CD1c-positive myeloid dendritic cell (primary cell): ENCODE measurements around the gene TLNRD1.
A peak's percentile ranks its signal among the peaks of the same experiment; 100 is the strongest.

ENCODE experiments used
- DNase-seq: peaks from one replicate; pipeline ENCODE4 v3.0.0-alpha.2; 2016; ENCODE audit errors: extremely low spot score

Gene TLNRD1

GRCh38 chr15:80977627-80978036, 23.1 kb upstream of the TLNRD1 start:
- DNase-seq = peak; percentile 77

GRCh38 chr15:80978685-80979329, 21.9 kb upstream of the TLNRD1 start:
- no peak for DNase-seq

DNA sequence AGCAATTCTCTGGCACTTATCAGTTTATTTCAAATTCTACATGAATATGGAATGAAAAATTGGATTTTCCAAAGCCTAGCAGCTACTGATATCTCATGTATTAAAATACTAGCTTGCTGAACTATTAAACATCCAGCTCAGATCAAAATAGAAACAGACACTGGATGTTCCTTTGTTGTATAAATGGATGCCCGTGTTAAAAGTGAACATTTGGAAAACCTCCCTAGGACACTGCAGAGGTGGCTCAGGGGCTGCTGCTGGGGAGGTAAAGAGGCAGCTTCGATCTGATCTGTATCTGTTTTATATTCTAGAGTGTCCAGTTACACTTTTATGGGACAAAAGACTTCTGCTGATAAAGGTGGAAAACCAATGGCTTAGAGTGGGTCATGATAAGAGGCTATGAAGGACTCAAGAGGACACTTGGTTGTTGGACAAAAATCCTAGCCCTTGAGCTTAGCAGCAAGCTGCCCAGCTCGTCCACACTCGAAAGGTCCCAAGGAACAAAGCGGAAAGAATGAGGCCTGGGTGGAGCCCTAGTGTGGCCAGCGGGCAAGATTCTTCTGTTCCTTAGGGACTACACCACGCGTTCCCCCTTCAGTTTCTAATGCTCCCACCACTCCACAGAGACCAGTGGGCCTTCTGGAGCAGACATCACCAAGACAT, 21.1 kb upstream of the TLNRD1 start:
- DNase-seq = no peak

DNA sequence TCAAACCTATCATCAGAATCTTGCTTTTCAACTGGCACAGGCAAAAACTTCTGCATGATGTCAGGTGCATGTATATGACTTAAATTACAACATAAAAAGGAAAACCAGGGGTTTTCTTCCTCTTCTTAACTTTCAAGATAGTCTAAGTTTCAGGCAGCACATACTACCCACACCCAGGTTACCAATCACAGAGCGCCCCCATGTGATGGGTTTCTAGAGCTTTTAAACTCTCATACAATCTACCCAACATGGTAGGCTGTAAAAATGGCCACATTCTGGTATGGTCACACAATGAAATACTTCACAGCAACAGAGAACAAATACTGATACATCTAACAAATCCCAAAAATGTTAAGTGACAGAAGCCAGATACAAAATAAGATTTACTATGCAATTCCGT, 18.5 kb upstream of the TLNRD1 start:
- peak; percentile 31 for DNase-seq

DNA sequence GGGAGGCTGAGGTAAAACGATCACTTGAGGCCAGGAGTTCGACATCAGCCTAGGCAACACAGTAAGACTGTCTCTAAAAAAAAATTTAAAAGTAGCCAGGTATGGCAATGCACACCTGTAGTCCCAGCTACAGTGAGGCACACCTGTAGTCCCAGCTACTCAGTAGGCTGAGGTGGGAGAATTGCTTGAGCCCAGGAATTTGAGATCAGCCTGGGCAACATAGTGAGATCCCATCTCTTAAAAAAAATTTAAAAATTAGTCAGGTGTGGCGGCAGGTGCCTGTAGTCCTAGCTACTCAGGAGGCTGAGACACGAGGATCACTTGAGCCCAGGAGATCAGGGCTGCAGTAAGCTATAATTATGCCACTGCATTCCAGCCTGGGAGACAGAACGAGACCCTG, 17.9 kb upstream of the TLNRD1 start:
- no peak for DNase-seq

GRCh38 chr15:80984856-80985255, 15.9 kb upstream of the TLNRD1 start:
- DNase-seq = peak; percentile 89

DNA sequence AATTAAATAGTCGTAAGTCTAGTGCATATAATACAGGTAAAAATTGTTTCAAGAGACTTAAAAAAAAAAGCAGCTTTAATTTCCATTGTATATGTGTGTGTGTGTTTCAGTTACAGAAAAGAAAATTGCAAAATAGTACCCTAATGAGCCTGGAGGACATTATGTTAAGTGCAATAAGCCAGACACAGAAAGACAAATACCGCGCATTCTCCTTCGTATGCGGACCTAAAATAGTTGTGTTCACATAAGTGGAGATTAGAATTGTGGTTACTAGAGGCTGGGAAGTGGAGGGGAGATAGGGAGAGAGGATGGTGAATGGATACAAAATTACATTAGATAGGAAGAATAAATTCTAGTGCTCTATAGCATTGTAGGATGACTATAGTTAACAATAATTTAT, 14.7 kb upstream of the TLNRD1 start:
- no peak for DNase-seq

GRCh38 chr15:80986487-80986886, 14.2 kb upstream of the TLNRD1 start:
- no peak for DNase-seq

DNA sequence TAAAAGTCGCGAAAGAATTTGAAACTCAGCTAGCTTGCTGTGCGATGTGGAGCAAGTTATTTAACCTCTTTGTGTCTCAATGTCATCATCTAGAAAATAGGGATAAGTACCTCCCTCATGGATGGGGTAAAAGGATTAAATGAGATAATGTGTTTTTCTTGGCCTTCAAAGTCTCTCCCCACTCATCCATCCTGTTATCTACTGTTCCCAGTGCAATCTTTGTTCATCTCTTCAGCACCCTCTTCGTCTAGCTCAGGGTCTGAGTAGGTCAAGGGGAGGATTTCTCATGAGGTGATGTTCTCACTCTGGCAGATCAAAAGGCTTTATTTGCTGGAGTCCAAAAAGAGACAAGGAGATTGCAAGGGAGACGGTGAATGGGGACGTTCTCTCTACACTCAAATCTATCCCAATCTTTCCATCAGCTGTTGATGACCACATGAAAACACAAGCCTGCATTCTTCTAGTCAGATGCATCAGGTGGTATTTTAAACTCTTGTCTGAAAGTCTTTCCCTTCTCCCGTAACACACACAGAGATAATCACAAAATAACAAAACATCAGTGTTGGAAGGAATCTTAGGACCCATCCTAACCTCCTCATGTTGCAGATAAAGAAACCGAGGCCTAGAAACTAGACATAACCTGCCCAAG, 12.5 kb upstream of the TLNRD1 start:
- DNase-seq = no peak

- peak; percentile 84 for DNase-seq
Observed at GRCh38 chr15:80989081-80989517, 11.6 kb upstream of the TLNRD1 start.

DNA sequence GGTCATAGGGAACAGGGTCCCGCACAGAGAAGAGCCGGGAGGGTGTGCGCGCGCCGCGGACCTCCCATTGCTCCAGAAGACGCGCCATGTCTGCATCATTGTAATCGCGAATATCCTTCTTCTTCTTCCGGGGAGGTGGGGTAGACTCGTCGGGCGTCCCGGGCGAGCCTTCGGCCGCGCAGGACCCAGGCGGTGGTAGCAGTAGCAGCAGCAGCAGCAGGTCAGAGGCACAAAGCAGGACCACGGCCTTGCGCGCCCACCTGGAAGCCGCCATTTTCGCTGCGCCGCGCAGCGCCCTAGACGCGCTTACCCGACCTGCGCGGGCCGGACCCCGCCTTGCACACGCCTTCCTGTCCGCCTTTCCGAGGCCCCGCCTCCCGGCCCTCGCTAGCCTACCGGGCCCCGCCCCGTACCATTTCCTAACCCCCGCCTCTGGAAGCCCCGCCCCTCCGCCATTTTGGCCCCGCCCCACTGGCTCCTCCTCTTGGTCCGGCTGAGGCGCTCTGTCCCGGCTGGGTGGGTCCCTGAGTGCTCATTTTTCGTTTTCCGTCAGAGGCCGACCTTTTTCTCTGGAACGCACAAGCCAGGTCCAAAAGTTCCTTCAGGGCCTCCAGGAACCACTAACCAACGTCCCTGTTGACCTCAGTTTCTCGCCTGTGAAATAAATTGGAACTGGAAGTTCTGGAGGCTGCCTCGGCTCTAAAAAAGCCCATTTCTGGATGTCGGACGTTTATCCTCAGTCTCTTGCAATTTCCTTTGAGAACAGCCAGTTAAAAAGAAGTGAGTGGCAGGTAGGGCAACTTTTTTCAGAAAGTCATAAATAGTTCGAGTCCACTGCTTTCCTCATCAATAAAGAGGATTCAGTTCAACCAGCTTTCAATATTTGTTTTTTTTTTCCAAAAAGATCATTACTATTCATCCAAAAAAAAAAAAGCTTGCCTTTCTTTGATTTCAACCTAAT, 10.9 kb upstream of the TLNRD1 start, which contains the start of gene MESD:
Gene MESD, minus strand, starts transcription at position 302 of the 961 bp plus-strand sequence. Its CDS starts 28 bp downstream, at position 274.
- peak; percentile 98 for DNase-seq

DNA sequence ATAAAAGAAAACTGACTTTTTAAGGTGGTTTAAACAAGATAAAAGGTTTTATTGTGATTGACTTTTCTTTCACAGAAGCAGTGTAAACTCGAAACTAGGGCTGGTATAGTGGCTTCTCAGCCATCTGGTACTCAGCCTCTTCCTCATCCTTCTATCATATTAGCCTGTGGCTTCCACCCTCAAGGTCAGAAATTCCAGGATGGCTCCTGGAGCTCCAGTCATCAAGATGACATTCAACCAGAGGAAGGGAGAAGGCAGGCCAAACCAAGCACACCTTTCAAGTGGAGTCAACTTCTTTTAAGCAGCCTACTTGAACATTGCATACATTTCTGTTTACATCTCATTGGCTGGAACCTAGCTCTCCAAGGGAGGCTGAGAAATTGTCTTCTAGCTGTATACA, 9.8 kb upstream of the TLNRD1 start:
- DNase-seq = no peak

- DNase-seq = peak; percentile 55
Observed at GRCh38 chr15:80991421-80991820, 9.3 kb upstream of the TLNRD1 start.

DNA sequence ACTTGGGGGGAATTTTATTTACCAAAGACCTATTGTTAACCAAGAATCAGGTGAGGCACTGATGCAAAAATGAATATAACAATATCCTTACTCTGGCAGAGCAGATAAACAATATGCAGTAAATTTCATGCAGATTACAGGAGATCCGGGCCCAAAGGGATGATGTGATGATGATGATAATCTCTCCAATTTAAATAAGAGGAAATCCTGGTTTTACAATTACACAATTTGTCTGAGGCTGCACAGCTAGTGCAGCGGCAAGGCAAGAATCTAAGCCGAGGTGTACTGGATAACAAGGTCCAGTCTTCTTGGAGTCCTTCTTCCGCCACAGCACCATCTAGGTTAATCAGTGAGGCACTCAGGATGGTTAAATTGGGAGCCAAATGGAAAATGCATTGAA, 8.7 kb upstream of the TLNRD1 start:
- DNase-seq = no peak

DNA sequence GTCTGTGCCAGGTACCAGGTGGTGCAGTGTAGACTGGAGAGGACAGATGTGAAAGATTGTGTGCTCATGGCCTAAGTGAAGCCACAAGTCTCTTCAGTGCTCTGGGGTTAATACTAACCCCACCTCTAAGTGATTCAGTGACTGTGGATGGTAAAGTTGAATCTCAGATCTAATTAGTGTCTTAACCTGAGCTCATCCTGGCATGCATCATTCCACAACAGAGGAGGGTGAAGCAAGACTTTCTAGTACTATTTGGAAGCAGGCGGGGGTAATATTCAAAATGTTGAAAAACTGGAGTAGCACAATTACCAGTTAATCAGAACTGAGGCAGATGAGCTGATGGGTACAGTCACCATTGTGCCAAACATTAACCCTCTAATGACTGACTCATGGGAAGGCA, 8.3 kb upstream of the TLNRD1 start:
- DNase-seq = no peak

DNA sequence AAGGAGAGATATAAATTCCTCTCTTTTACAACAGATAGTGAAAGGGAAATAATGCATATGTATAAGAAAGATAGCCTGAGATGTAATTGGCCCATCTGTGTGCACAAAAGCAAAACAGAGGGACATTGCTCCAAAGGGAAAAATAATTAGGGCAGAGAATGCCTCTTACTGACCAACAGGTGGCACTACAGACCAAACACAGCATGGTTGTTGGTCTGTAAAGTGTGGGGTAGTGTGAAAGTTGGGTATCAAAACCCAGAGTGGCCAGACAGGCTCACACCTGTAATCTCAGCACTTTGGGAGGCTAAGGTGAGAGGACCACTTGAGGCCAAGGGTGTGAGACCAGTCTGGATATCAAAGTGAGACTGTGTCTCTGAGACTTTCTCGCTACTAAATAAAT, 4.5 kb upstream of the TLNRD1 start:
- DNase-seq = peak; percentile 48

GRCh38 chr15:80997692-80998091, 3.0 kb upstream of the TLNRD1 start:
- no peak for DNase-seq

DNA sequence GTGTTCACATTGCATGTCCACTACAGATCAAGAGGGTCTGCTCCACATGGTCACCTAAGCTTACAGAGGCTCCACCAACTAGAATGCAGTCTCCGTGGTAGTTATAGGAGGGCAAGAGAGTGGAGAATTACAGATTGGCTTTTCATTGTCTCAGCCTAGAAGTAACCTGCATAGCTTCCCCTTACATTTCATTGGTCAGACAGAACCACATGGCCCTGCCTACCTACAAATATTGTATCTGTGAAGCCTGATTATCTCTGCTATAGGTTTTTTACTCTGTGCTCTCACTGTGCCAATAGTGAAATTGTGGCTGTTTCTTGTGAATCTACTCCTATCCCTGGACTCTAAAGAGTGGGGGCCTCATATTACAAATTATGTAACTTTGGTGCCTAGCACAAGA, 2.5 kb upstream of the TLNRD1 start:
- DNase-seq = no peak

DNA sequence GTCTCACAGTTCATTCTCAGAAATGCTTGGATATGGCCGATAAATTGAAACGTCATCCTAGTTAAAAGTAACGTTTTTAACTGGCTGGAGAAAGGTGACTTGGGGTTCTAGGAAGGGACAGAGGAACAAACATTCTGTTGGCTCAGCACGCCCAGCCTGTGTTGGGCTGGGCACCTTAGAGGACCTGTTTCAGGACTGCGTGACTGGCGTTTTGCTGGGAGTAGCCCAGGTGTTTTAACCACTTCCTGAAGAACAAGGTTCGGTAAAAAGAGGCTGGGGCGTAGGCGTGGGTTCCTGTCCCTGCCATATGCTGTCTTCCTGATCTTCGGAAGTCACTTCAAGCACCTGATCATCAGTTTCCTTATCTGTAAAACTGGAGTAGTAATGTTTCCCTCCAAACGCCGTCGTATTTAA, 1.1 kb upstream of the TLNRD1 start:
- DNase-seq = peak; percentile 48

GRCh38 chr15:81000144-81000623, 539 bp upstream of the TLNRD1 start:
- DNase-seq = peak; percentile 24

GRCh38 chr15:81001152-81002008, 657 bp downstream of the TLNRD1 start:
- DNase-seq = peak; percentile 72
